Osteoblast (primary cell): ENCODE data around the gene TGFBI. TPM values are rescaled to one million over a fixed set of nuclear protein-coding genes. Genes with fewer than 3 reads are reported as not detected.

Source experiments
- DNase-seq: peaks from one replicate; pipeline ENCODE4 v3.0.0; 2011; ENCODE audit warnings: low spot score, mixed read lengths; ENCODE audit not compliant: insufficient read length; ENCODE audit errors: missing footprints
- H2AFZ ChIP-seq: 2 replicates; pipeline ENCODE4 v1.6.0; 2011; ENCODE audit warnings: mild to moderate bottlenecking, low read length
- H3K27ac ChIP-seq: 2 replicates; pipeline ENCODE4 v1.5.1; 2011; ENCODE audit warnings: mild to moderate bottlenecking, low read depth, low read length, moderate library complexity
- H3K27me3 ChIP-seq: 2 replicates; pipeline ENCODE4 v1.6.0; 2012; ENCODE audit warnings: mild to moderate bottlenecking, control low read depth, inconsistent platforms, low read length, moderate library complexity; ENCODE audit not compliant: insufficient read depth
- H3K36me3 ChIP-seq: 2 replicates; pipeline ENCODE4 v1.5.1; 2011; ENCODE audit warnings: mild to moderate bottlenecking, low read length, control low read depth, moderate library complexity; ENCODE audit not compliant: insufficient read depth
- H3K4me1 ChIP-seq: 2 replicates; pipeline ENCODE4 v1.5.1; 2011; ENCODE audit warnings: mild to moderate bottlenecking, low read length, control low read depth, moderate library complexity; ENCODE audit not compliant: insufficient read depth
- H3K4me2 ChIP-seq: 2 replicates; pipeline ENCODE4 v1.6.0; 2011; ENCODE audit warnings: mild to moderate bottlenecking, low read length; ENCODE audit not compliant: insufficient read depth
- H3K4me3 ChIP-seq: fragments of 200-600 bp; sonication (generic); 3 replicates; pipeline ENCODE4 v1.5.1; 2012; ENCODE audit warnings: mild to moderate bottlenecking, low read length, inconsistent platforms; ENCODE audit not compliant: insufficient read depth
- H3K79me2 ChIP-seq: 2 replicates; pipeline ENCODE4 v1.6.0; 2012; ENCODE audit warnings: mild to moderate bottlenecking, low read length, control low read depth, inconsistent platforms; ENCODE audit not compliant: insufficient read depth
- H3K9me3 ChIP-seq: 2 replicates; pipeline ENCODE4 v1.5.1; 2011; ENCODE audit warnings: low read depth, low read length, control low read depth
- H4K20me1 ChIP-seq: 2 replicates; pipeline ENCODE4 v1.6.0; 2012; ENCODE audit warnings: mild to moderate bottlenecking, low read length, control low read depth; ENCODE audit not compliant: insufficient read depth
- CTCF ChIP-seq: IDR thresholded peaks from 2 replicates; pipeline ENCODE4 v1.5.1; 2011; ENCODE audit warnings: mild to moderate bottlenecking, low read depth, low read length, moderate library complexity; ENCODE audit errors: extremely low read depth
- total RNA-seq: library from RNA; depleted of rRNA; stranded (reverse); fragments of >200 nt; gene quantifications from 2 replicates; pipeline ENCODE4 v1.2.3, GENCODE V29; 2012

TGFBI gene
- total RNA-seq, 1 donor, result 1,700 TPM

DNA sequence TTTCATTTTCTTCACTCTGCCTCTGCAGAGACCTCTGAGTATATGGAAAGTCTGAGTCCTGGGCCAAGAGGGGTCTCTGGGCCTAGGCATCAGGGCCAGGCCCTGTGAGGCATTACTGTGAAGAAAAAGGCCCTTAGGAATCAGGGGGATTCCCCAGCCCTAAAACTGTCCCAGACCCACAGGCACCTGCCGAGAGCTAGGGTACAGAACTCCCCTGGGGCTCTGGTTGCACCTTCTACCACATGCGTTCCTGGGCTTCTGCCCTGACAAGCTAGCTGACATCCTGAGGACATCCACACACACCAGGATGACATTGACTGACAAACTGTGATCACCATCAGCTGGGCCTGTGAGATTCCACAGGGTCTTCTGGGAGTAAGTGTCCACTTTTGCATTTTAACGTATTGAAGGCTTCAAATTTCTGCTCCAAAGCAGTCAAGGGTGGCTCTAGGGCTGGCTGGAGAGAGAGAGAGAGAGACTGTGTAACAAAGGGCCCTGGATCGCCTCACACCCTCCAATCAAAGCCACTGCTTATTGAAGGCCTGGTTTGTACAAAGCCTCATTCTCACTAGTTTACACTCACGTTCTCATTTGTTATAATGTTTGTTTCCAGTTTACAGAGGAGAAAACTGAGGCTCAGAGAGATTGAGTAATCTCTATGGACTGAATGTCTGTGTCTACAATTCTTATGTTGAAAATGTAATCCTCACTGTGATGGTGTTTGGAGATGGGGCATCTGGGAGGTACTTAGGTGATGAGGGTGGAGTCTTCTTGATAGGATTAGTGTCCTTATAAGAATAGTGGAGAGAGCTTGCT lies 45.1 kb downstream of the TGFBI start:
- Histone ChIP-seq H4K20me1 (peaks cover 3% of the 10 kb centered on the region), H3K27ac (no peak overlapping the region), H2AFZ (no peak overlapping the region), H3K4me2 (no peak overlapping the region), H3K9me3 (no peaks in the 10 kb centered on the region), H3K36me3 (peaks cover 17% of the 10 kb centered on the region), H3K79me2 (no peaks in the 10 kb centered on the region), H3K27me3 (no peaks in the 10 kb centered on the region), H3K4me3 (no peak overlapping the region), H3K4me1 (no peaks in the 10 kb centered on the region)
- no peak for DNase-seq
- TF ChIP-seq CTCF, result no peak

- Histone ChIP-seq H4K20me1 (peaks cover 2% of the 10 kb centered on the region), H3K27me3 (no peaks in the 10 kb centered on the region), H3K4me1 (no peaks in the 10 kb centered on the region), H3K27ac (no peak overlapping the region), H3K4me2 (no peak overlapping the region), H3K36me3 (peaks cover 8% of the 10 kb centered on the region), H2AFZ (no peak overlapping the region), H3K4me3 (no peak overlapping the region), H3K79me2 (no peaks in the 10 kb centered on the region), H3K9me3 (no peaks in the 10 kb centered on the region)
- no peak for TF ChIP-seq CTCF
- DNase-seq, result no peak
Observed at GRCh38 chr5:136075466-136075891, 46.7 kb downstream of the TGFBI start.

DNA sequence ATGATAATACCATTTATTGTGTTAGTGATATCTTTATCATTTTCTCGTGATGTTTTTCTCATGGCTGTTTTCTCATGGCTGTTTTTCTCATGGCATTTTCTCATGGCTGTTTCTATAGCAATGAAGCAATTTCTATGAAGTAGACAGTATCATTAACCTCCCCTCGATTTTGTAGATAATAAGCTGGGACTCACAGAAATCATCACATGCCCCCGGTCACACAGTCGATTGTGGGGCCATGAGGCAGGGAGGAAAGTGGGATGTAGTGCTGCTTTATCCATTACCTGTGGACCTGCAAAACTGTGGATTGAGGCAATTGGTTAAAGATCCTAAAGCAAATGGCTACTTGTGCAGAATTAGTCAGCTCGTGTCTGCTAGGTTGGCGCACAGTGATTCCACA lies 47.3 kb downstream of the TGFBI start:
- Histone ChIP-seq H4K20me1 (no peaks in the 10 kb centered on the region), H2AFZ (no peak overlapping the region), H3K79me2 (no peaks in the 10 kb centered on the region), H3K9me3 (no peaks in the 10 kb centered on the region), H3K27me3 (no peaks in the 10 kb centered on the region), H3K4me1 (no peaks in the 10 kb centered on the region), H3K27ac (no peak overlapping the region), H3K4me2 (no peak overlapping the region), H3K4me3 (no peak overlapping the region), H3K36me3 (peaks cover 2% of the 10 kb centered on the region)
- no peak for DNase-seq
- no peak for TF ChIP-seq CTCF

- no peak overlapping the region for H2AFZ ChIP-seq
- TF ChIP-seq CTCF, result no peak
- peak; percentile 68 for DNase-seq
- no peaks in the 10 kb centered on the region for H3K9me3 ChIP-seq
- H3K27ac ChIP-seq, result no peak overlapping the region
- H3K79me2 ChIP-seq, result no peaks in the 10 kb centered on the region
- H3K27me3 ChIP-seq, result no peaks in the 10 kb centered on the region
- H3K4me1 ChIP-seq, result peaks cover 1% of the 10 kb centered on the region
- H3K36me3 ChIP-seq, result no peaks in the 10 kb centered on the region
- H4K20me1 ChIP-seq, result no peaks in the 10 kb centered on the region
- no peak overlapping the region for H3K4me3 ChIP-seq
- H3K4me2 ChIP-seq, result no peak overlapping the region
Observed at GRCh38 chr5:136076881-136077445, 48.2 kb downstream of the TGFBI start.
